ENCODE measurements around the gene KLF11.
"Not testable (repeated sequence)": the region's sequence is repeated elsewhere in the genome, so short reads cannot be mapped to it uniquely, and the experiment has no call there.

KLF11 gene

GRCh38 chr2:10027660-10028330 is 15.6 kb upstream of the KLF11 start:
- DNase-seq: no peak

DNA sequence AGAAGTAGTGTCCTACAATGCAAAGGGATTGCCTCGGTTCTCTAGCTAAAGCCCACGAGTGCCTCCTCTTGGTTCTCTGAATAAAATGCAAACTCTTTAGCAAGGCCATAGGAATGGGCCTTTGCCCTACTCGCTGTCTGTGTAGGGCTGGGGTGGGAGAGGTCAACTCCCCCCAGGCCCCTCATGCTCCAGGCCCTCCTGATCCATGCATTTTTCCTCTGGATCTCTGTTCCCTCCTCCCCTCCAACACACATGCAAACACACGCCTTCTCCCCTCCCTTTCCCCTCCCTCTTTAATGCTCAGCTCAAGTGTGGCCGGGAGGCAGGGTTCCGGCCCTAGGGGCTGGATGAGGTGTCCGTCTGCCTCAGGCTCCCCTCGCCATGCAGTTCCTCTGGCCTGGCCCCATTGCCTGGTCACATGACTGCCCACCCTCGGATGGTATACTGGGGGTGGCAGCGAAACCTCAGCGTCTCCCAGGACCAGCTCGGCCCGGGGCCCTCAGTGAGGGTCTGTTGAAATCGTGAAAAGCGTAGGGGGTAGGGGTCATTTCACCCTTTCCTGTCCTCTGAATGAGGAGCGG is 14.9 kb upstream of the KLF11 start:
- DNase-seq: no peak

GRCh38 chr2:10028988-10029874 is 14.1 kb upstream of the KLF11 start:
- DNase-seq: no peak

GRCh38 chr2:10029875-10030223 is 13.5 kb upstream of the KLF11 start:
- DNase-seq: no peak

DNA sequence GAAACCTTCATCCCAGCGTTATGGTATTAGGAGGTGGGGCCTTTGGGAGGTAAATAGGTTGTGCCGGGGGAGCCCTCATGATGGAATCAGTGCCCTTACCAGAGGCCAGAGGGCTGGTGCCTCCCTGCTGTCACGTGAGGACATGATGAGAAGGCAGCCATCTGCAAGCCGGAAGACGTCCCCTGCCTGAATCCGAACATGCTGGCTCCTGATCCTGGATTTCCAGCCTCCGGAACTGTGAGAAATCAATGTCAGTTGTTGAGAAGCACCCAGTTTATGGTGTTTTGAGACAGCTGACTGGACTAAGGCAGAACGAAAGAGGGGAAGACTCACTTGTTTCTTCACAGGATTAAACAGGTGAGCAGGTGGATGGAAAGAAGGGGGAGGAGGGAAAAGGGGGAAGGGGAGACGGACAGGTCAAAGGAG is 13.0 kb upstream of the KLF11 start:
- peak; percentile 75 for DNase-seq

DNA sequence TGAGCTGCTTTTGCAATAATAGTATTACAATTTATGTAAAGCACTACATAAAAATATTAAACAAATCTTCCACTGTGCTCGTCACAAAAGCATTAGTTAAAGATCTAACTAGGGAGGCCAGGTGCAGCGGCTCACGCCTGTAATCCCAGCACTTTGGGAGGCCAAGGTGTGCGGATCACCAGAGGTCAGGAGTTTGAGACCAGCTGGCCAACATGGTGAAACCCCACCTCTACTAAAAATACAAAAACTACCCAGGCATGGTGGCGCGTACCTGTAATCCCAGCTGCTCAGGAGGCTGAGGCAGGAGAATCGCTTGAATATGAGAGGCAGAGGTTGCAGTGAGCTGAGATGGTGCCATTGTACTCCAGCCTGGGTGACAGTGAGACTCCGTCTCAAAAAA is 12.6 kb upstream of the KLF11 start:
- DNase-seq: not testable (repeated sequence)

DNA sequence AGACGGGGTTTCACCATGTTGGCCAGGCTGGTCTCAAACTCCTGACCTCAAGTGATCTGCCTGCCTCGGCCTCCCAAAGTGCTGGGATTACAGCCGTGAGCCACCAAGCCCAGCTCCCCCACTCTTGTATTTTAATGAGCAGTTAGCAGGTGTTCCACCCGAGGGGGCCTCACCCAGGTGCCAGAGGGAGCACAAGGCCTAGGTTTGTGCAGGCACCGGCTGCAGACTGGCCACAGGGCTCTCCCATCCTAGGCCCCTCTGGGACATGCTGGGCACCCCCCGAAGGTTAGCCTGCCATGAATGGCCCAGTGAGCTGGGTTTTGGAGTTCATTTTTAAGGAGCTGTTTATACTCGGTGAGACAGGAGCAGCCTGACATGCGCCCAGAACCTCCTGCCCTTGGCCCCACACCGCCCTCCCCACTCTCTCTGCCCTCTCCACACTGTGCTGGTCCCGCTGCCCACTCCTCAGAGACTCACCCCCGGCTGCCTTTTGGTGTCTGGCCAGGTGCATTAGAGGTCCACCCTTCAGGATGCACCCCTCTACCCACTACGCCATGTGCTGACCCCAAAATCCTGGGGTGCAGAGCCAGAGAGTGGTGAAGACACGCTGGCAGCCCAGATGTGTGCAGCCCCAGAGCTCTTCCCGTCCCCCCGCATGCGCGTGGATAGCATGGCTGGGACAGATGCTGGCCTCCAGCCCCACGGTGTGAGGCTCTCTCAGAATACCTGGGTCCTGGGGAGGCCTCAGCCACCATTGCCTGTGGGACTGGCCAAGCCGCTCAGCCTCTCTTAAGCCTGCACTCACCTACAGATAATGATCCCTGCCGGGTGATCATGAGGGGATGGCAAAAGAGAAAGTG is 11.2 kb upstream of the KLF11 start:
- no peak for DNase-seq

GRCh38 chr2:10032746-10033105 is 10.6 kb upstream of the KLF11 start:
- no peak for DNase-seq

GRCh38 chr2:10033251-10034006 is 9.9 kb upstream of the KLF11 start:
- no peak for DNase-seq

- no peak for DNase-seq
Observed at GRCh38 chr2:10034333-10035052, 8.9 kb upstream of the KLF11 start.

- DNase-seq: no peak
Observed at GRCh38 chr2:10035053-10035422, 8.3 kb upstream of the KLF11 start.

GRCh38 chr2:10035633-10036032 is 7.7 kb upstream of the KLF11 start:
- no peak for DNase-seq

DNA sequence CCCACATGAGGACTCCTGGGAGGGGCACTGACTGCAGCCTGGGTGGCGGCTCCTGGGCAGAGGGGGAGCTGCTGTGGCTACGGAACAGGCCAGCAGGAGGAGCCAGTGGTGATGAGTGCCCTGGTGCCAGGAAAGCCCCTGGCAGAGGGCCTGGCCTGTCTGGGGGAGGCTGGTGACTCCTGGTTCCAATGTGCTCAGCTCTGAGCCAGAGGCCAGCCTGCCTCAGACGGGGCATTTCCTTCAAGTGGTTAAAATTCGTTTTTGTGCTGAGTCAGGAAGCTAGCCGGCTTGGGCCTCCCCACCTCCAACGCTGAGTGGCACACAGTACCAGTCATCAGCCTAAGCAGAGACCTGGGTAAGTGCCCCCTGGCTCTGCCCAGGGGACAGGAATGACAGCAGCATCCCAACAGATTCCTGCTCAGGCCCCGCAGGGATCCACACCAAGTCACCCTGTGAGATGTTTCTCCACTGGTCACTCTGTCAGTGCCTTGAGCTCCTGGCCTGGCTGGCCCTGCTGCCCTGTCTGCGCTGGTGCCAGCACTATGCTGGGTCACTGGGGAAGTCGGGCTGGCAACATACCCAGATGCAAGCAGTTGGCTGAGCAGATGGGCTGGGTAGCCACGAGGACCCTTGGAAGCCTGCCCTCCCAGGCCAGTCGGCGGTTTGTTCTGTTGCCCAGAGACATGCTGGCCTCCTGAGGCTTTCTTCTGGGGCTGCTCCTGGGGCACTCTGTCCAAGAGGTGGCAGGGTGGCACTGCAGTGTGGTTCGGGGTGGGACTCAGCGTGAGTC is 7.1 kb upstream of the KLF11 start:
- no peak for DNase-seq

DNA sequence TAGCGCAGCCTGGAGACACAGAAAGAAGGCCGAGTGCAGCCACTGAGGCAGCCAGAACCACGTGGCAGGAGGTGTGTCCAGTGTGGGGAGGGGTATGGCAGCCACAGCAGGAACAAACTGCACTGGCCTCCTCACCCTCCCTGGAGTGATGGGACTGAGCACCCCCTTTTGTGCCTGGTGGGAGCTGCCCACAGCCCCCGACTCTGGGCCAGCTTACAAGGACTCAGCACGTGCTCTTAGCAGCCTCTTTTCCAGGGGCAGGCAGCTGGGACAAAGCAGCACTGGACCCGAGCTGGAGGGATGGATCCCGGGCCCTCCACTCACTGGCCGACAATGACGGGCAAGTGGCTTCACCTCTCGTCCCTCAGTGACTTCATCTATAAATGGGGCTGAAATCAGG is 5.2 kb upstream of the KLF11 start:
- DNase-seq: no peak

DNA sequence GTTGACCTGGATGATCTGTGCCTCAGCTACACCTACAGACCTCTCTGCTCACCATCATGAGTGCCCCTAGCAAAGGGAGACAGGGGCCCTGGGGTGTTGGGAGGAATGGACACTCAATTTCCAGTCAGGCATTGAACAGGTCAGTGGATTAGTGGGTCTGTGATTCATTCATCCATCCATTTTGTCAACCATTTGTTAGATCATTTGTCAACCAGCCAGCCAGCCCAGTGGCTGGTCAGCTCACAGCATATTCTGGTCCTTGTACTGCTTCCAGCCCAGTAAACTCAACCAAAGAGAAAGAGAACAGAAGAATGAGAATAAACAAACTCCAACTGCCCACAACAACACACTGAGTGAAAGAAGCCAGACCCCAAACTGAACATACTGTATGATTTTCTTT is 4.6 kb upstream of the KLF11 start:
- no peak for DNase-seq

- no peak for DNase-seq
Observed at GRCh38 chr2:10039658-10040410, 3.5 kb upstream of the KLF11 start.

DNA sequence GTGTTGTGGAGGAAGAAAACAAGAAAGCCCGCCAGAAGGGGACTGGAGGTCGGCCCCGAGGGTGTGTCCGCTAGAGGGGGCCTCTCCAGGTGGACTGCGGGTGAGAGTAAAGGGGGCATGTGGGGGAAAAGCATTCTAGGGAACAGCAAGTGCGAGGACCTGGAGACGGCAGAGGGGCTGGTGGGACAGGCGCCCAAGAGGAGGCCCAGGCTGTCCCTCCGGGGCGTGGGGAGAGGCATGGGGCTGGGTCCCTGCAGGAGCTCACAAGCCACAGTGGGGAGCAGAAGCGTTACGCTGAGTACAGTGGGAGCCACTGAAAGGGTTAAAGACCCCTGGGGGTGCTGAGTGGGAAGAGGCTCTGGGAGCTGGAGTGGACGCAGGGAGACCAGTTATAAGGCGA is 1.6 kb upstream of the KLF11 start:
- DNase-seq: no peak

DNA sequence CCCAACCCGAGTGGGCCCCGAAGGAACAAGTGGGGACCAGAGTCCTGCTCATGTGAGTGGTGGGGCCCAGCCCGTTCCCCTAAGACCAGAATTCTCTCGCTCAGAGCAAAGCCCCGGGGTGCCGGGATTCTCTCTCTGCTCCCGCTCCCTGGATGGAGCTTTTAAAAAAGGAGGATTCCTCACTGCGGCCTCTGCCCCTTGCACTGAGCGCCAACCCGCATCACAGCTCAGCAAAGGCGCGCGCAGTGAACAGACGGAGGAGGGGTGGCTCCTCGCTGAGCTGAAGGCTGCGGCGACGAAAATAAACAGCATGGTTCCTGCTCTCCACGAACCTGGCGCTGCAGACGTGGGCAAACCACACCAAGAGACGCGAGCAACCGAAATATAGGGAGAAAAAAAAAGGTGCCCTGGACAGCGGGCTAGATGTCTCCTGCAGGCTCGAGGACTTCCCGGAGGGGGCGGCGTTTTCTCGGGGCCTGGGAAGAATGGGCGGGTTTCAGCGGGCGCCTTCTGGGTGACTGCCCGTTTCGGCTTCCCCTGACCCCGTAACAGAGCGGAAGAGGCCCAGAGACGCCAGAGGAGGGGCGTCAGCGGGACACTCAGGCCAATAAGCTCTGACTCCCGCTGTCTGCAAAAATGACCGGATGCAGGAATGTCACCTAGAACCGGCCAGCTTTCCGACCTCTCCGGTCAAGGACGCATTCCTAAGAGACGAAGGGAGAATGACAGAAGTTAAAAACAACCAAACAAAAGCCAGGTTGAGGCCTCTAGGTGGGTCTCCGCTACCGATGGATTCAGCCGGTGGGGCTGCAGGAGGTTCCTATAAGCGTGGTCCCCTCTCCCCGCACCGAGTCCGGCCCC is 819 bp upstream of the KLF11 start:
- peak; percentile 39 for DNase-seq

GRCh38 chr2:10043906-10044601 is 704 bp downstream of the KLF11 start:
- DNase-seq: peak; percentile 91
